WERI-Rb-1 (cell line): ENCODE results near the gene CAMTA1.

Source experiments
- DNase-seq: peaks from one replicate; pipeline ENCODE4 v3.0.0-alpha.2; 2020
- H3K27ac ChIP-seq: fragments of 250-450 bp; sonication (Bioruptor Pico); 2 replicates; pipeline ENCODE4 v1.5.1; 2020; ENCODE audit warnings: mild to moderate bottlenecking, moderate library complexity
- H3K27me3 ChIP-seq: fragments of 250-450 bp; sonication (Bioruptor Pico); 2 replicates; pipeline ENCODE4 v1.5.1; 2021; ENCODE audit warnings: mild to moderate bottlenecking, low read depth, moderate library complexity; ENCODE audit not compliant: insufficient read depth, severe bottlenecking
- H3K36me3 ChIP-seq: fragments of 250-450 bp; sonication (Bioruptor Pico); 2 replicates; pipeline ENCODE4 v1.5.1; 2020; ENCODE audit warnings: mild to moderate bottlenecking, moderate library complexity
- H3K4me3 ChIP-seq: 2 replicates; pipeline ENCODE4 v1.5.1; 2011; ENCODE audit warnings: low read depth, mild to moderate bottlenecking, control low read depth, low read length
- H3K9me3 ChIP-seq: fragments of 250-450 bp; sonication (Bioruptor Pico); 2 replicates; pipeline ENCODE4 v1.5.1; 2021; ENCODE audit warnings: mild to moderate bottlenecking, moderate library complexity; ENCODE audit not compliant: severe bottlenecking
- TF ChIP-seq, protein P1 (sequence below): IDR thresholded peaks from 2 replicates; pipeline ENCODE4 v1.5.1; 2011; ENCODE audit warnings: low read depth, mild to moderate bottlenecking, control low read depth, inconsistent platforms, low read length

The CAMTA1 gene

GRCh38 chr1:7259955-7260354 lies 474.7 kb downstream of the CAMTA1 start:
- no peak for DNase-seq
- Histone ChIP-seq H3K4me3 (no peak overlapping the region), H3K36me3 (no peaks in the 10 kb centered on the region), H3K27me3 (no peaks in the 10 kb centered on the region), H3K9me3 (no peaks in the 10 kb centered on the region), H3K27ac (no peak overlapping the region)
- TF ChIP-seq, protein P1, sequence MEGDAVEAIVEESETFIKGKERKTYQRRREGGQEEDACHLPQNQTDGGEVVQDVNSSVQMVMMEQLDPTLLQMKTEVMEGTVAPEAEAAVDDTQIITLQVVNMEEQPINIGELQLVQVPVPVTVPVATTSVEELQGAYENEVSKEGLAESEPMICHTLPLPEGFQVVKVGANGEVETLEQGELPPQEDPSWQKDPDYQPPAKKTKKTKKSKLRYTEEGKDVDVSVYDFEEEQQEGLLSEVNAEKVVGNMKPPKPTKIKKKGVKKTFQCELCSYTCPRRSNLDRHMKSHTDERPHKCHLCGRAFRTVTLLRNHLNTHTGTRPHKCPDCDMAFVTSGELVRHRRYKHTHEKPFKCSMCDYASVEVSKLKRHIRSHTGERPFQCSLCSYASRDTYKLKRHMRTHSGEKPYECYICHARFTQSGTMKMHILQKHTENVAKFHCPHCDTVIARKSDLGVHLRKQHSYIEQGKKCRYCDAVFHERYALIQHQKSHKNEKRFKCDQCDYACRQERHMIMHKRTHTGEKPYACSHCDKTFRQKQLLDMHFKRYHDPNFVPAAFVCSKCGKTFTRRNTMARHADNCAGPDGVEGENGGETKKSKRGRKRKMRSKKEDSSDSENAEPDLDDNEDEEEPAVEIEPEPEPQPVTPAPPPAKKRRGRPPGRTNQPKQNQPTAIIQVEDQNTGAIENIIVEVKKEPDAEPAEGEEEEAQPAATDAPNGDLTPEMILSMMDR: no peak

GRCh38 chr1:7261490-7261889 lies 476.2 kb downstream of the CAMTA1 start:
- no peak for DNase-seq
- TF ChIP-seq, protein P1: no peak
- no peak overlapping the region for H3K27ac ChIP-seq
- H3K36me3 ChIP-seq: no peaks in the 10 kb centered on the region
- no peak overlapping the region for H3K4me3 ChIP-seq
- no peaks in the 10 kb centered on the region for H3K27me3 ChIP-seq
- H3K9me3 ChIP-seq: no peaks in the 10 kb centered on the region

DNA sequence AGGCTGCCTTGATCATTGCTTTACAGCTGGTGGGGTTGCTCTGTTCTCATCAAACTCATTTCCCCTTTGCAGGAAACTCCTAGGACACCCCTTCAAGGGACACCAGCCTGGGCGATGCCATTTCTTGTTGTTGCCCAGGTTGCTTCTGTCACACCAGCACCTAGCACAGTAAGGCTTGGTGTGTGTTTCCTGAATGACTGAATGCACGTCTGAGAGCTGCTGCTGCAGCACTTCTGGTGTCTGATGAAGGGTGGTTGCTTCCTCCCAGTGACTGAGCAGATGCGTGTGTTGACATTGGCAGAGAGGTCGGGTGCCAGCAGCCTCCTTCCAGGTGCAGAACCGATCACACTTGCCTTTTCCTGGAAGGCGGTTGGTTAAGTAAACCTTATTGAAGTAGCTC lies 477.4 kb downstream of the CAMTA1 start:
- Histone ChIP-seq H3K4me3 (no peak overlapping the region), H3K27me3 (no peaks in the 10 kb centered on the region), H3K27ac (no peak overlapping the region), H3K36me3 (no peaks in the 10 kb centered on the region), H3K9me3 (no peaks in the 10 kb centered on the region)
- TF ChIP-seq, protein P1: no peak
- no peak for DNase-seq

- Histone ChIP-seq H3K4me3 (no peak overlapping the region), H3K36me3 (no peaks in the 10 kb centered on the region), H3K9me3 (no peaks in the 10 kb centered on the region), H3K27ac (no peak overlapping the region), H3K27me3 (no peaks in the 10 kb centered on the region)
- TF ChIP-seq, protein P1: no peak
- DNase-seq: no peak
Observed at GRCh38 chr1:7263021-7263960, 478.0 kb downstream of the CAMTA1 start.

DNA sequence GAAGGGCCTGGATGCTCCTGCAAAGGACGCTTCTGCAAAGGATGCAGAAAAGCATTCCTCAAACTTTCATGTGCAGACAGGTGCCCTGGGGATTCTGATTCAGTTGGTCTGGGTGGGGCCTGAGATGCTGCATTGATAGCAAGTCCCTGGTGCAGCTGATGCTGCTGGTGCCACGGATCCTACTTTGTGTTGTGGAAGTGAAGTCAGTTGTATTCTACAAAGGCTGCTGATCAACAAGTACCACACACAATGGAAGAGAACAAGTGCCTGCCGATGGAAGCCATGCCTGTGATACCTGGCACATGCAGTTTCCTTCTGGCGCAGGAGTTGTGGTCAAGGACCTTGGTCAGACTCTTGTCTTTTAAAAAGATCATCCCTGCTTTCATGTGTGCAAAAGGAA lies 478.8 kb downstream of the CAMTA1 start:
- DNase-seq: no peak
- Histone ChIP-seq H3K4me3 (no peak overlapping the region), H3K27ac (no peak overlapping the region), H3K9me3 (no peaks in the 10 kb centered on the region), H3K27me3 (no peaks in the 10 kb centered on the region), H3K36me3 (no peaks in the 10 kb centered on the region)
- TF ChIP-seq, protein P1: no peak
